ENCODE data around the gene FDX2. TPM values are rescaled to one million over a fixed set of nuclear protein-coding genes. Genes with fewer than 3 reads are reported as not detected.
A peak's percentile ranks its signal among the peaks of the same experiment; 100 is the strongest.
"Not testable (repeated sequence)": the region's sequence is repeated elsewhere in the genome, so short reads cannot be mapped to it uniquely, and the experiment has no call there.

FDX2 gene
- total and polyA plus RNA-seq, 12 donors, result 11.7 to 35.5 (median 17.4) TPM

- 89 to 93% methylated on average over 5 of the region's 5 CpGs for WGBS, 2 donors
- intact Hi-C loops (cut with DNase I), result loop anchor here in 3 of 10 donors (5.0 to 10.0 kb wide), 2 partner anchors 37 to 65 kb away; partner anchors contain the start of gene ICAM1 (in 2 of the 3)
- H3K36me3 ChIP-seq, result peaks cover 0 to 8% (median 0%) of the 10 kb centered on the region in 9 donors
Measured at GRCh38 chr19:10339977-10340376, 24.2 kb upstream of the FDX2 start.

GRCh38 chr19:10339380-10339960 lies 23.7 kb upstream of the FDX2 start, which contains the start of gene ICAM3:
Gene ICAM3, minus strand, starts transcription at chr19:10339624. Its CDS starts 10 bp downstream, at chr19:10339614.
- no peak for TF ChIP-seq CTCF (IDR thresholded peaks at IDR 0.05)
- intact Hi-C loops (cut with DNase I), result loop anchor here in 3 of 10 donors (5.0 to 10.0 kb wide), 2 partner anchors 38 to 65 kb away; partner anchors contain the start of gene ICAM1 (in 2 of the 3)
- no peak for ATAC-seq
- 56 to 65% methylated on average over 14 of the region's 14 CpGs for WGBS, 2 donors
- Histone ChIP-seq H3K27ac (peak within 1 kb of the TSS in 3 of 10 donors; percentile 15 to 86 (median 52)), H3K27me3 (no peaks in the 10 kb centered on the region), H3K4me3 (peak within 1 kb of the TSS in 1 of 10 donors; percentile 55), H3K4me1 (peaks cover 0 to 38% (median 11%) of the 10 kb centered on the region in 9 donors), H3K9me3 (no peaks in the 10 kb centered on the region), H3K36me3 (peaks cover 0 to 12% (median 0%) of the 10 kb centered on the region in 9 donors)
- no peak for DNase-seq

More at GRCh38 chr19:10339977-10340376, 24.2 kb upstream of the FDX2 start:
- Histone ChIP-seq H3K4me1 (peaks cover 0 to 35% (median 8%) of the 10 kb centered on the region in 9 donors), H3K27me3 (no peaks in the 10 kb centered on the region), H3K9me3 (no peaks in the 10 kb centered on the region), H3K27ac (peak overlapping the region in 2 of 10 donors; percentile 52 to 86), H3K4me3 (peak overlapping the region in 1 of 10 donors; percentile 55)
- no peak for ATAC-seq
- DNase-seq, result no peak
- no peak for TF ChIP-seq CTCF (IDR thresholded peaks at IDR 0.05)

DNA sequence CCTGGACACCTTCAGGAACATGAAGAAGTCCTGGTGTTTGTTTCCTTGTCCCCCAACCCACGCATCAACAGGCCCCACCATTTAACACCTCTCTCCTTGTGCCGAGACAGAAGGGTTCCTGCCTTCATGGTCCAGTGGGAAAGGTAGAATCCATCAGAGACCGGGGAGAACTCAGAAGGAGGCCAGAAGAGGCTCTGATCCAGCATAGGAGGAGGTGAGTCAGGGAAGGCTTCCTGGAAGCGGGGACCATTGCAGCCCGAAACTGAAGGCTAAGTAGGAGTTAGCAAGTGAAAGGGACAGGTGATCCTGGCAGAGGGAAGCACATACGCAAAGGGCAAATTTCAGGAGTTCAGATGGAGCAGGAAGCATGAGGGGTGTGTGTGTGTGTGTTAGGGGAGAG lies 23.1 kb upstream of the FDX2 start:
- Histone ChIP-seq H3K36me3 (peaks cover 0 to 14% (median 0%) of the 10 kb centered on the region in 9 donors), H3K27me3 (no peaks in the 10 kb centered on the region), H3K27ac (peak overlapping the region in 2 of 10 donors; percentile 52 to 86), H3K9me3 (no peaks in the 10 kb centered on the region), H3K4me1 (peaks cover 0 to 43% (median 16%) of the 10 kb centered on the region in 9 donors), H3K4me3 (peak overlapping the region in 1 of 10 donors; percentile 55)
- no peak for ATAC-seq
- no peak for TF ChIP-seq CTCF (IDR thresholded peaks at IDR 0.05)
- intact Hi-C loops (cut with DNase I), result loop anchor here in 3 of 10 donors (5.0 to 10.0 kb wide), 2 partner anchors 38 to 64 kb away; partner anchors contain the start of gene ICAM1 (in 2 of the 3)
- no peak for DNase-seq
- 88% methylated on average over 6 of the region's 6 CpGs for WGBS, 2 donors

DNA sequence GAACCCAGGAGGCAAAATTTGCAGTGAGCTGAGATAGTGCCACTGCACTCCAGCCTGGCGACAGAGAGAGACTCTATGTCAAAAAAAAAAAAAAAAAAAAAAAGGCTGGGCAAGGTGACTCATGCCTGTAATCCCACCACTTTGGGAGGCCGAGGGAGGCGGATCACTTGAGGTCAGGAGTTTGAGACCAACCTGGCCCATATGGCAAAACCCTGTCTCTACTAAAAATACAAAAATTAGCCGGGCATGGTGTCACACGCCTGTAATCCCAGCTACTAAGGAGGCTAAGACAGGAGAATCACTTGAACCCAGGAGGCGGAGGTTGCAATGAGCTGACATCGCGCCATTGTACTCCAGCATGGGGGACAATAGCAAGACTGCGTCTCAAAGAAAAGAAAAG lies 20.9 kb upstream of the FDX2 start:
- H3K9me3 ChIP-seq, ATAC-seq, DNase-seq, H3K4me3 ChIP-seq, H3K27me3 ChIP-seq, H3K27ac ChIP-seq: not testable (repeated sequence)
- 96% methylated on average over 9 of the region's 9 CpGs for WGBS, 2 donors
- Histone ChIP-seq H3K4me1 (peaks cover 4 to 58% (median 32%) of the 10 kb centered on the region in 9 donors), H3K36me3 (peaks cover 0 to 20% (median 0%) of the 10 kb centered on the region in 9 donors)
- intact Hi-C loops (cut with DNase I), result loop anchor here in 3 of 10 donors (5.0 to 10.0 kb wide), 2 partner anchors 41 to 62 kb away; partner anchors contain the start of gene ICAM1 (in 2 of the 3)

Data from heart right ventricle (tissue), 16 donors.